Fibroblast of mammary gland (primary cell): ENCODE results near the gene CYP19A1.
A peak's percentile ranks its signal among the peaks of the same experiment; 100 is the strongest.

Experiments
- DNase-seq: peaks from one replicate; pipeline ENCODE4 v3.0.0-alpha.2; 2010; ENCODE audit warnings: low read depth
- H3K4me3 ChIP-seq: 2 replicates; pipeline ENCODE4 v1.5.1; 2011; ENCODE audit warnings: low read depth, mild to moderate bottlenecking, low read length, moderate library complexity; ENCODE audit not compliant: control insufficient read depth
- TF ChIP-seq, protein P1 (sequence below): conservative IDR thresholded peaks from 2 replicates; pipeline ENCODE4 v1.5.1; 2011; ENCODE audit warnings: low read depth, low read length, inconsistent platforms; ENCODE audit not compliant: control insufficient read depth, insufficient read depth

The CYP19A1 gene

DNA sequence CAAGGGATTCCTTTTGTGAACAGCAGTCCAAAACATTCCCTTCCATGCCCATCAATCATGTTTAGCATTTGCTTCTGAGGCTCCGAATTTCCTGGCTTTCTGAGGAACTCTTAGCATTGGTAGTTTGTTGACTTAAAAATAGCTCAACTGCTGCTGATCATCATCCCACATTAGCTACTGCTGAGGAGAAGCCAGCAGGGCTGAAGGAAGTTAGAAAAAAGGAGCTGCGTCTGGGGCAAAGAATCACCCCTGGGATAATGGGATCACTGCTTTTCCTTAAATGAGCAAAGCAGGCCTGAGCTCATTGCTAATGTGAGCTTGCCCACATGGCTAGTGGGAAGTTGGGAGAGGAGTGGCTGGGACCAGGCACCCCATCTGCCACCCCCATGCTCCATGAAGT is 39.8 kb downstream of the CYP19A1 start:
- H3K4me3 ChIP-seq: no peak overlapping the region
- TF ChIP-seq, protein P1, sequence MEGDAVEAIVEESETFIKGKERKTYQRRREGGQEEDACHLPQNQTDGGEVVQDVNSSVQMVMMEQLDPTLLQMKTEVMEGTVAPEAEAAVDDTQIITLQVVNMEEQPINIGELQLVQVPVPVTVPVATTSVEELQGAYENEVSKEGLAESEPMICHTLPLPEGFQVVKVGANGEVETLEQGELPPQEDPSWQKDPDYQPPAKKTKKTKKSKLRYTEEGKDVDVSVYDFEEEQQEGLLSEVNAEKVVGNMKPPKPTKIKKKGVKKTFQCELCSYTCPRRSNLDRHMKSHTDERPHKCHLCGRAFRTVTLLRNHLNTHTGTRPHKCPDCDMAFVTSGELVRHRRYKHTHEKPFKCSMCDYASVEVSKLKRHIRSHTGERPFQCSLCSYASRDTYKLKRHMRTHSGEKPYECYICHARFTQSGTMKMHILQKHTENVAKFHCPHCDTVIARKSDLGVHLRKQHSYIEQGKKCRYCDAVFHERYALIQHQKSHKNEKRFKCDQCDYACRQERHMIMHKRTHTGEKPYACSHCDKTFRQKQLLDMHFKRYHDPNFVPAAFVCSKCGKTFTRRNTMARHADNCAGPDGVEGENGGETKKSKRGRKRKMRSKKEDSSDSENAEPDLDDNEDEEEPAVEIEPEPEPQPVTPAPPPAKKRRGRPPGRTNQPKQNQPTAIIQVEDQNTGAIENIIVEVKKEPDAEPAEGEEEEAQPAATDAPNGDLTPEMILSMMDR: no peak
- DNase-seq: no peak

DNA sequence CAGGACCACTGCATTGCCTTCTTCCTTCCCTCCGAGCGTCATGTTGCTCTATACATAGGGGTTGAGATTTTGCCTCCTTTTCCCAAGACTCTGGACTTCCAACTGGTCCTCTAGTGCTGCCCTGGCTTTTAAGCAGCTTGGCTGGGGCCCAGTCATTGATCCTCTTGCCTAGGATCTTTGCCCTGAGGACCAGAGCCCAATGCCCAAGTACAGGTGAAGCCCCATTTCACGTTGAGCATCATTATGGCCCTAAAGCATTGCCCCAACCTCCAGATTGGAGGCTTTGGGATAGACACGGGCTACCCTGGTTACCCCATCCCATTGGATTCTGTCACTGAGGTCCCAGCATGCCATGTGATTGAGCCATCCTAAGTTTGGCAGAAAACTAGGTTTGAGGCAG is 47.7 kb downstream of the CYP19A1 start:
- TF ChIP-seq, protein P1: no peak
- DNase-seq: no peak

GRCh38 chr15:51289290-51289689 is 49.1 kb downstream of the CYP19A1 start:
- TF ChIP-seq, protein P1: no peak
- H3K4me3 ChIP-seq: no peak overlapping the region
- DNase-seq: no peak

More for the DNA sequence above, 47.7 kb downstream of the CYP19A1 start:
- no peak overlapping the region for H3K4me3 ChIP-seq

GRCh38 chr15:51288143-51289065 is 50.0 kb downstream of the CYP19A1 start:
- TF ChIP-seq, protein P1: no peak
- no peak for DNase-seq
- H3K4me3 ChIP-seq: no peak overlapping the region

- H3K4me3 ChIP-seq: no peak overlapping the region
- DNase-seq: no peak
- TF ChIP-seq, protein P1: peak; percentile 2
These were observed 51.6 kb downstream of the CYP19A1 start for GRCh38 chr15:51286816-51287215.

GRCh38 chr15:51285399-51285798 is 53.0 kb downstream of the CYP19A1 start:
- H3K4me3 ChIP-seq: no peak overlapping the region
- TF ChIP-seq, protein P1: no peak
- no peak for DNase-seq
